Right lobe of liver (tissue), 6 donors: ENCODE data around the gene DLD. TPM values are rescaled to one million over a fixed set of nuclear protein-coding genes. Genes with fewer than 3 reads are reported as not detected.
A peak's percentile ranks its signal among the peaks of the same experiment; 100 is the strongest.

ENCODE experiments used
- ATAC-seq, 4 donors: fragments of 200-7000 bp; cut with Tn5 transposase; one replicate each; pipeline ENCODE4 v1.9.1; 2020; ENCODE audit warnings: mild to moderate bottlenecking in 4 of 4, moderate library complexity in 4 of 4
- DNase-seq, 3 donors: peaks; one replicate each; pipeline ENCODE4 v3.0.0-alpha.2; 2020
- H3K27ac ChIP-seq, 3 donors: fragments of 200-600 bp; one replicate each; pipeline ENCODE4 v1.8.0; 2022
- H3K27me3 ChIP-seq, 2 donors: fragments of 200-600 bp; one replicate each; pipeline ENCODE4 v1.8.0; 2022
- H3K36me3 ChIP-seq, 4 donors: fragments of 200-600 bp; sonication (generic) in 1 of 4; one replicate each; pipeline versions ENCODE4 v1.5.1 to v1.8.0; 2017 to 2022; ENCODE audit warnings: control low read depth in 1 of 4
- H3K4me1 ChIP-seq, 4 donors: fragments of 200-600 bp; sonication (generic) in 1 of 4; one replicate each; pipeline versions ENCODE4 v1.5.1 to v1.8.0; 2017 to 2022; ENCODE audit warnings: control low read depth in 1 of 4
- H3K4me3 ChIP-seq, 3 donors: fragments of 200-600 bp; one replicate each; pipeline ENCODE4 v1.8.0; 2022
- H3K9me3 ChIP-seq, 4 donors: fragments of 200-600 bp; sonication (generic) in 1 of 4; one replicate each; pipeline versions ENCODE4 v1.5.1 to v1.8.0; 2017 to 2022; ENCODE audit warnings: control low read depth in 1 of 4
- CTCF ChIP-seq, 4 donors: fragments of 200-600 bp in 3 of 4; fragments of 450-650 bp in 1 of 4; IDR thresholded peaks; one replicate each; pipeline versions ENCODE4 v1.5.1 to v1.8.0; 2016 to 2022; ENCODE audit warnings: antibody characterized with exemption in 4 of 4, mild to moderate bottlenecking in 2 of 4
- POLR2A ChIP-seq: fragments of 450-650 bp; IDR thresholded peaks from one replicate; pipeline ENCODE4 v1.6.1; 2017; ENCODE audit warnings: antibody characterized with exemption, mild to moderate bottlenecking
- WGBS: methylation state at CpG from one replicate; pipeline ENCODE4 v1.1.6; 2018; ENCODE audit warnings: low coverage, low lambda C conversion rate; ENCODE audit not compliant: insufficient coverage; ENCODE audit errors: missing lambda C conversion rate; 5-methylcytosine and 5-hydroxymethylcytosine counted together
- intact Hi-C, 2 donors: fragments of 100-400 bp; cut with DNase I; formaldehyde crosslinking; loops; one replicate each; pipeline versions ENCODE4 v1.11.2 to v1.14.1; 2022
- total RNA-seq, 6 experiments: library from RNA; depleted of rRNA in 2 of 6; stranded (reverse); fragments of >200 nt in 2 of 6; fragmentation: NEBNext Ultra II Directional in 3 of 6; extraction: Animal tissue kit (Norgen Biotek cat#: 25700) in 3 of 6; gene quantifications; one replicate each; pipeline versions ENCODE4 v1.1.0 to v1.2.4, GENCODE V29; 2016 to 2023
- donor health status: DM: no; HTN: yes; CAD: no.
- donor health status: DM: no; HTN: no; CAD: no.
- donor health status: DM: no; HTN: no; CAD: no.
- donor health status: DM: no; HTN: yes; CAD: no.
- donor health status: DM: no; HTN: yes; CAD: no.

DLD gene
- total RNA-seq, 6 experiments from 2014 or later, result 51.5 to 69.4 (median 61.0) TPM

- Histone ChIP-seq H3K36me3 (no peaks in the 10 kb centered on the region), H3K27ac (no peak overlapping the region), H3K4me3 (no peak overlapping the region), H3K4me1 (peaks cover 0 to 15% (median 5%) of the 10 kb centered on the region in 4 donors), H3K27me3 (no peaks in the 10 kb centered on the region), H3K9me3 (no peaks in the 10 kb centered on the region)
- 84% methylated on average over 5 of the region's 5 CpGs for WGBS
- ATAC-seq, result no peak
- no peak for DNase-seq
- no peak for TF ChIP-seq POLR2A
- intact Hi-C loops, result loop anchor here (10.0 kb wide), 1 partner anchor 126 kb away; the partner anchor contains the start of gene CBLL1 (in 2 of the 2)
Measured at GRCh38 chr7:107870427-107871000, 20.5 kb upstream of the DLD start.

GRCh38 chr7:107874111-107874510 is 16.9 kb upstream of the DLD start:
- H3K36me3 ChIP-seq, result no peaks in the 10 kb centered on the region
- H3K9me3 ChIP-seq, result no peaks in the 10 kb centered on the region
- H3K27ac ChIP-seq, result no peak overlapping the region
- no peaks in the 10 kb centered on the region for H3K27me3 ChIP-seq
- H3K4me1 ChIP-seq, result no peaks in the 10 kb centered on the region
- no peak for ATAC-seq
- no peak for TF ChIP-seq POLR2A
- no peak for TF ChIP-seq CTCF (IDR thresholded peaks at IDR 0.05)
- 40% methylated on average over 2 of the region's 2 CpGs for WGBS
- intact Hi-C loops, result loop anchor here (10.0 kb wide), 1 partner anchor 129 kb away; the partner anchor contains the start of gene CBLL1 (in 2 of the 2)
- H3K4me3 ChIP-seq, result no peak overlapping the region
- DNase-seq, result no peak

GRCh38 chr7:107874605-107875446 is 16.2 kb upstream of the DLD start:
- no peak overlapping the region for H3K27ac ChIP-seq
- no peak overlapping the region for H3K4me3 ChIP-seq
- WGBS, result 15% methylated on average over 6 of the region's 6 CpGs
- H3K9me3 ChIP-seq, result no peaks in the 10 kb centered on the region
- no peak for TF ChIP-seq POLR2A
- TF ChIP-seq CTCF (IDR thresholded peaks at IDR 0.05), result peak; percentile 71 to 81 (median 78)
- no peaks in the 10 kb centered on the region for H3K4me1 ChIP-seq
- H3K27me3 ChIP-seq, result no peaks in the 10 kb centered on the region
- H3K36me3 ChIP-seq, result no peaks in the 10 kb centered on the region
- ATAC-seq (peak; percentile 94 to 97 (median 96)), DNase-seq (no peak)
- intact Hi-C loops, result loop anchor here (10.0 kb wide), 1 partner anchor 130 kb away; the partner anchor contains the start of gene CBLL1 (in 2 of the 2)

GRCh38 chr7:107876916-107877315 is 14.1 kb upstream of the DLD start:
- Histone ChIP-seq H3K27me3 (no peaks in the 10 kb centered on the region), H3K9me3 (no peaks in the 10 kb centered on the region), H3K4me3 (no peak overlapping the region), H3K4me1 (no peaks in the 10 kb centered on the region), H3K36me3 (no peaks in the 10 kb centered on the region), H3K27ac (no peak overlapping the region)
- no peak for ATAC-seq
- no peak for DNase-seq
- TF ChIP-seq POLR2A, result no peak
- TF ChIP-seq CTCF (IDR thresholded peaks at IDR 0.05), result no peak
- WGBS, result 61% methylated on average over 2 of the region's 2 CpGs
- intact Hi-C loops, result loop anchor here (10.0 kb wide), 1 partner anchor 132 kb away; the partner anchor contains the start of gene CBLL1 (in 2 of the 2)
